ENCODE measurements around the gene PARP14.
A peak's percentile ranks its signal among the peaks of the same experiment; 100 is the strongest.

PARP14 gene

DNA sequence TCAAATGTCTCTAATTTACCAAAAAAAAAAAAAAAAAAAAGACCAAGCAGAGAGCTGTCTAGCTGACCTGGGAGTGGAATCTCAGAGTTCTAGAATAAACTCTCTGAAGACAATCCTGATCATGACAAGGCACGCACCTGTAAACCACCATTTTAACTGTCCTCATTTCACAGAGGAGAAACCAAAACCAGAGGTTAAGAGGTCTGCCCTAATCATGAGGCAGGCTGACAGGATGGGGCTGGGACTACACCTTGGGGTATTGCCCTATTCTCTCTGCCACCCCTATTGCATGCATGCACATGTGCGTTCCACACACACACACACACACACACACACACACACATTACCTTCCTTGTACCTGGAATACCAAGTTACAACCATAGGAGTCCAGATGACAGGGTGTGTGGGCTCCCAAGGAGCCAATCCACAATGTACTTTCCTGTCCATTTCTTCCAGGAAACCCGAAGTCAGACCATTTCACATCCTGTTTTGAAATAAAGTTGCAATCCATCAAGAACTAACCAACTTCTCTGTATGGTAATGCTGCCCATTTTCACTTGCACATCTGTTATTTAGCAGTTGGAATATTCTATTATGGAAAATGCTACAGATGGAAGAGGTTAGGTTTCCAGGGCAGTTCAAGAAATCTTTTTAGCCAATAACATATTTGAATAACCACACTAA lies 78.4 kb downstream of the PARP14 start:
- H3K4me3 ChIP-seq (replicated peaks in 1 of 2; ENCODE audit: low read depth in 2 of 2, low read length in 2 of 2): no peak overlapping the region
- TF ChIP-seq, protein P1, sequence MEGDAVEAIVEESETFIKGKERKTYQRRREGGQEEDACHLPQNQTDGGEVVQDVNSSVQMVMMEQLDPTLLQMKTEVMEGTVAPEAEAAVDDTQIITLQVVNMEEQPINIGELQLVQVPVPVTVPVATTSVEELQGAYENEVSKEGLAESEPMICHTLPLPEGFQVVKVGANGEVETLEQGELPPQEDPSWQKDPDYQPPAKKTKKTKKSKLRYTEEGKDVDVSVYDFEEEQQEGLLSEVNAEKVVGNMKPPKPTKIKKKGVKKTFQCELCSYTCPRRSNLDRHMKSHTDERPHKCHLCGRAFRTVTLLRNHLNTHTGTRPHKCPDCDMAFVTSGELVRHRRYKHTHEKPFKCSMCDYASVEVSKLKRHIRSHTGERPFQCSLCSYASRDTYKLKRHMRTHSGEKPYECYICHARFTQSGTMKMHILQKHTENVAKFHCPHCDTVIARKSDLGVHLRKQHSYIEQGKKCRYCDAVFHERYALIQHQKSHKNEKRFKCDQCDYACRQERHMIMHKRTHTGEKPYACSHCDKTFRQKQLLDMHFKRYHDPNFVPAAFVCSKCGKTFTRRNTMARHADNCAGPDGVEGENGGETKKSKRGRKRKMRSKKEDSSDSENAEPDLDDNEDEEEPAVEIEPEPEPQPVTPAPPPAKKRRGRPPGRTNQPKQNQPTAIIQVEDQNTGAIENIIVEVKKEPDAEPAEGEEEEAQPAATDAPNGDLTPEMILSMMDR (IDR thresholded peaks at IDR 0.05; ENCODE audit: low read depth, low read length): no peak
- DNase-seq (ENCODE audit: low read depth in 2 of 2): peak; percentile 15 to 21

DNA sequence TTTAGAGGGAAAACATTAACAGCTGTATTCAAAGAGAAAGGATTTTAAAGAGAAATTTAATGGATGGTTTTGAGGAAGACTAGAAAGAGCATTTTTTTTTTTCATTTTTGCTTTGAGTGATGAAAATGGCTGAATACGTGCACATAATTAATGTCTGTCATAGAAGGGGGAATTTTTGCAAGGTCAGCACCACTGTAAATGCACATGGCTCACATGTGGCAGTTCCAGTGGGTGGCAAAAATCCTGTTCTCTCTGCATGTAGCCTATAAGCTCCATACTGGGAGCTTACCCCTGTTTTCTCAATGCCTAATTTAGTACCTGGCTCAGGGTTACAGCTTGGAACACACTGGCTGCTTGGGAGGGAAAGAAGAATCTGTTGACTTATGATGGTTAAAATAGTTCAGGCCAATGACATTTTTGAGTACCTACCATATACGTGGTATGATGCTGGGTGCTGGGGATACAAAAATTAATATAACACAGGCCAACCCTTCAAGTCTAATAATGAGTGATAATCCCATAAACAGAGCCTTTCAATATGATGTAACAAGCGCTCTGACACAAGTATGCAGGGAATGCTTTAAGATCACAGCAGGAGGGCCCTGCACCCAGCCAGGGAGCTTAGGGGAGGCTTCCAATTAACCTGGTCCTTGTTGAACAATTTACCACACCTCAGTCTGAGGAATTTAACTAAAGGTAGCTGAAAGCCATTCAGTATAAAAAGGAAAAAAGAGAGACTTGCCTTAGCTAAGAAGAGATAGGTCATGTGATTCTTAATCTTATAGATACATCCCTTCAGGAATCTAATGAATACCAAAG lies 80.0 kb downstream of the PARP14 start:
- TF ChIP-seq, protein P1 (IDR thresholded peaks at IDR 0.05; ENCODE audit: low read depth, low read length): no peak
- DNase-seq (ENCODE audit: low read depth in 2 of 2): peak in 1 of 2 donors; percentile 19
- no peak overlapping the region for H3K4me3 ChIP-seq (replicated peaks in 1 of 2; ENCODE audit: low read depth in 2 of 2, low read length in 2 of 2)

DNA sequence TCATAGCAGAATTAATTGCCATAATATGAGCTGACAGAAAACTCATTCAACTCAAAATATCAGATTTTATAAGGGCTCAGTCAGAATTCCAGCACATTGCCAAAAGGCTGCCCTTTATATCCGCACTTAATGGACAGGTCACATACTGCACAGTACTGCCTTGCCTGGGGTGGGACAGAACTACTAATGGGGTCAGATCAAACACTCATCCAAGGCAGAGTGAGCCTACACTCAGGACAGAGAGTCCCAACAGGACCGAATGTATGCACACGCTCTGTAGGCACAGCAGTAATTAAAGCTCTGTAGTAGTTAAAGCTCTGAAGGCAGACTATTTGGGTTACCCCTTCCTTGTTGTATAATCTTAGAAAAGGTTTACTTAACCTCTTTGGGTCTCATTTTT lies 85.8 kb downstream of the PARP14 start:
- DNase-seq (ENCODE audit: low read depth in 2 of 2): no peak
- TF ChIP-seq, protein P1 (IDR thresholded peaks at IDR 0.05; ENCODE audit: low read depth, low read length): no peak
- H3K4me3 ChIP-seq (replicated peaks in 1 of 2; ENCODE audit: low read depth in 2 of 2, low read length in 2 of 2): no peak overlapping the region

DNA sequence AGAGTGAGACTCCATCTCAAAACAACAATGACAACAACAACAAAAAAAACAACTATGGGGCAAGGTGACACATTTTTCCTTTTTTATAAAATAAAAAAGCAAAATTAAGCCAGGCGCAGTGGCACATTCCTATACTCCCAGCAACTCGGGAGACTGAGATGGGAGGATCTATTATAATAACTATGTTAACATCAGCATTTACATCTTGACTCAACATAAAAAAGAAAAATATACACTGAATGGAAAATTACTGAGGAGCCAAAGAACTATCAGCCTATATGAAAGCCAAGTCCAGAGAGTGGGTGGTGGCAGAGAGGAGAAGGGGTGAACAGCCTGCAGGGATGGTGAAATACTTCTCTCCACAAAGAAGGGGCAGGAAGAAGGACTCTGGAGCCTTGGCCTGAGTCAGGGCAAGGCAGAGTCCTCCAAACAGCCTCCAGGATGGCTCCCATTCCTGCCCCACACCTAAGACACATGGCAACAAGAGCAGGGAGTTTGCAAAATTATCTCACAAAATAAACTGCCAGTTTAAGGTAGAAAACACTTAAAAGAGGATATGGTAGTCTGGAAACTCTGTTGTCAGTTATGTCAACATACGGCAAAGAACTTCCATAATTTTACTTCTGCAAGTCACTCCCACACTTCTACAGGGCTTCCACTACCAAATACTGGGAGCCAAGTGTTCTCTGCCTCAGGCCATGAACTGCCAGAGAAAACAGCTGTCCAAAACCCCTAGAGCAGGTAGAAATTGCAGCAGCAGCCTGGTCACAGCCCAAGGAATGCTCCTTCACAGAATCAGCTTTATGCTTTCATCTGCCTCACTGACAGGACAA lies 87.1 kb downstream of the PARP14 start:
- TF ChIP-seq, protein P1 (IDR thresholded peaks at IDR 0.05; ENCODE audit: low read depth, low read length): no peak
- DNase-seq (ENCODE audit: low read depth in 2 of 2): peak in 1 of 2 donors; percentile 7
- H3K4me3 ChIP-seq (replicated peaks in 1 of 2; ENCODE audit: low read depth in 2 of 2, low read length in 2 of 2): no peak overlapping the region

DNA sequence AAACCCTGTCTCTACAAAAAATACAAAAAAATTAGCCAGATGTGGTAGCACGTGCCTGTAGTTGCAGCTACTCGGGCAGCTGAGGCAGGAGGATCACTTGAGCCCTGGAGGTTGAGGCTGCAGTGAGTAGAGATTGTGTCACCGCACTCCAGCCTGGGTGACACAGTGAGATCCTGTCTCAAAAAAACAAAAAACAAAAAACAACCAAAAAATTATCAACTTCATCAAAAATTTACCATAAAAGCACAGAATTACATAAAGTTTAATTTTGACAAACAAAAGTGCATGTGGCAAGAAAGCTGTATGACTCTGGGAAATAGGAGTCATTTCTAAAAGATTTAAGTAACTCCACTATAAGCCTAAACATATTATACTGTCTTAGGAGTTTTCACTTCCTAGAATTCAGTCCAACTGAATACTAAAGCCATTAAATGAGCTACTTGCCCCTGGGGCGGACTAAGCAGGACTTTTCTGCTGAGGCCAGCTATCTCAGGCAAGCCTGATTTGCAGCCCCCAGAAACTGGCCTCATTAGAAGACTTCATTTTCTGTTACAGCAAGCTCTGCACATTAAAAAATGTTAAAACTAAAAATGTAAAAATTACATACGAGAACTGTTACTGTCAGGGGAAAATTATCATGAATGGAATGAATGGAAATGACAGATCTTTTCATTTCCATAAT lies 90.0 kb downstream of the PARP14 start:
- TF ChIP-seq, protein P1 (IDR thresholded peaks at IDR 0.05; ENCODE audit: low read depth, low read length): no peak
- no peak for DNase-seq (ENCODE audit: low read depth in 2 of 2)
- no peak overlapping the region for H3K4me3 ChIP-seq (replicated peaks in 1 of 2; ENCODE audit: low read depth in 2 of 2, low read length in 2 of 2)

- no peak overlapping the region for H3K4me3 ChIP-seq (replicated peaks in 1 of 2; ENCODE audit: low read depth in 2 of 2, low read length in 2 of 2)
- no peak for DNase-seq (ENCODE audit: low read depth in 2 of 2)
- TF ChIP-seq, protein P1 (IDR thresholded peaks at IDR 0.05; ENCODE audit: low read depth, low read length): no peak
Measured at GRCh38 chr3:122772827-122773226, 92.2 kb downstream of the PARP14 start.

All from cardiac fibroblast (primary cell).